HFFc6 (cell line): Measurements from ENCODE around the gene CKB. TPM values are rescaled to one million over a fixed set of nuclear protein-coding genes. Genes with fewer than 3 reads are reported as not detected.

Source experiments
- DNase-seq: peaks from one replicate; pipeline ENCODE4 v3.0.0-alpha.2; 2018
- H3K27ac Mint-ChIP-seq: 2 replicates; pipeline ENCODE4 v1.8.0; 2020; ENCODE audit warnings: mild to moderate bottlenecking, mixed read lengths
- H3K27me3 Mint-ChIP-seq: 2 replicates; pipeline ENCODE4 v1.8.0; 2021; ENCODE audit warnings: mild to moderate bottlenecking, moderate library complexity, mixed read lengths; ENCODE audit not compliant: insufficient read depth
- H3K36me3 Mint-ChIP-seq: 2 replicates; pipeline ENCODE4 v1.8.0; 2021; ENCODE audit warnings: low read depth, mixed read lengths
- H3K4me1 Mint-ChIP-seq: 2 replicates; pipeline ENCODE4 v1.8.0; 2020; ENCODE audit warnings: low read depth, mixed read lengths
- H3K4me3 Mint-ChIP-seq: 2 replicates; pipeline ENCODE4 v1.8.0; 2020; ENCODE audit warnings: mild to moderate bottlenecking, moderate library complexity, mixed read lengths
- H3K9me3 Mint-ChIP-seq: 2 replicates; pipeline ENCODE4 v1.8.0; 2020; ENCODE audit warnings: mild to moderate bottlenecking, mixed read lengths
- total RNA-seq, 6 experiments: library from RNA; stranded (reverse); fragmentation: NEBNext Ultra II Directional; extraction: Animal tissue kit (Norgen Biotek cat#: 25700); gene quantifications; 2 replicates in 1 of 6; 3 replicates in 5 of 6; pipeline ENCODE4 v1.2.3, GENCODE V29; 2021
- TF ChIP-seq, protein P1 (sequence below): fragments of 200-600 bp; sonication (generic); IDR thresholded peaks from 2 replicates; pipeline ENCODE4 v1.5.0; 2021; ENCODE audit warnings: antibody characterized with exemption, mild to moderate bottlenecking

CKB gene
- total RNA-seq, 6 experiments from 2014 or later = 16.6 to 31.3 (median 19.4) TPM

DNA sequence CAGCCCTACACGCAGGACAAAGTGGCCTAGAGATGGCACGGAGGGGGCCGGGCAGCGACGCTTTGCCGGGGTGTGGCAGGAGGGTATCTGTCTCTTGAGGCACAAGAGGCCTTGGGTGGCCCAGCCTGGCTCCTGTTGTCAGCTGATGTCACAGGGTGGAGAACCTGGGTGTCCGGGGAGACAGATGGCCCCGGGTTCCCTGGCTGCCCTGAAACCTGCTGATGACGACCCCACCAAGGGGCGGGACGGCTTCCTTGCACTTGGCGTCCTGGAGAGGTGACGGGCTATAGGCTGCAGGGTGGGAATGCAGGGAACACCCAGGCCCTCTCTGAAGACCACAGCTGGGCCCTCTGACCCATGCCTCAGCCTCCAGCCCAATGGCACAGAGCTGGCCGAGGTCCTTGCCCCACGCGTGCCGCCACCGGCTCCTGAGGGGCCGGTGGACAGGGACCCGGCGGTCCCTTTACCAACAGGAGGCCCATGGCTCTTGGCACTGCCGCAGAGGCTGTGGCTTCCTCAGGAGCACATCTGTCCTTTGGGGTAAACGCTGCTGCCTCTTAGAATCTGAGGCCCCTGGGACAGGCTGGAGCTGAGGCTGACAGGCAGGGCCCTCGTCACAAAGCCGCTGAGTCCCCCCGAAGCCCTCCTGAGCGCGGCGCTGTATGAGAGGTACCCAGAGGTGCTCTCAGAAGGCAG lies 22.7 kb upstream of the CKB start:
- TF ChIP-seq, protein P1, sequence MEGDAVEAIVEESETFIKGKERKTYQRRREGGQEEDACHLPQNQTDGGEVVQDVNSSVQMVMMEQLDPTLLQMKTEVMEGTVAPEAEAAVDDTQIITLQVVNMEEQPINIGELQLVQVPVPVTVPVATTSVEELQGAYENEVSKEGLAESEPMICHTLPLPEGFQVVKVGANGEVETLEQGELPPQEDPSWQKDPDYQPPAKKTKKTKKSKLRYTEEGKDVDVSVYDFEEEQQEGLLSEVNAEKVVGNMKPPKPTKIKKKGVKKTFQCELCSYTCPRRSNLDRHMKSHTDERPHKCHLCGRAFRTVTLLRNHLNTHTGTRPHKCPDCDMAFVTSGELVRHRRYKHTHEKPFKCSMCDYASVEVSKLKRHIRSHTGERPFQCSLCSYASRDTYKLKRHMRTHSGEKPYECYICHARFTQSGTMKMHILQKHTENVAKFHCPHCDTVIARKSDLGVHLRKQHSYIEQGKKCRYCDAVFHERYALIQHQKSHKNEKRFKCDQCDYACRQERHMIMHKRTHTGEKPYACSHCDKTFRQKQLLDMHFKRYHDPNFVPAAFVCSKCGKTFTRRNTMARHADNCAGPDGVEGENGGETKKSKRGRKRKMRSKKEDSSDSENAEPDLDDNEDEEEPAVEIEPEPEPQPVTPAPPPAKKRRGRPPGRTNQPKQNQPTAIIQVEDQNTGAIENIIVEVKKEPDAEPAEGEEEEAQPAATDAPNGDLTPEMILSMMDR = no peak
- no peak for DNase-seq
- Mint-ChIP-seq H3K36me3 (no peaks in the 10 kb centered on the region), H3K4me1 (peaks cover 7% of the 10 kb centered on the region), H3K4me3 (no peak overlapping the region), H3K27ac (no peak overlapping the region), H3K9me3 (no peaks in the 10 kb centered on the region), H3K27me3 (0 out of 2 replicates have a peak, but pooled peaks cover 2% of the 10 kb centered on the region)

GRCh38 chr14:103544388-103545218 lies 22.0 kb upstream of the CKB start:
- no peaks in the 10 kb centered on the region for H3K36me3 Mint-ChIP-seq
- TF ChIP-seq, protein P1 = peak; percentile 17; the same call in 1 of the 2 replicates
- no peaks in the 10 kb centered on the region for H3K9me3 Mint-ChIP-seq
- no peak overlapping the region for H3K27ac Mint-ChIP-seq
- H3K4me1 Mint-ChIP-seq = peaks cover 11% of the 10 kb centered on the region
- H3K27me3 Mint-ChIP-seq = 0 out of 2 replicates have a peak, but pooled peaks cover 2% of the 10 kb centered on the region
- no peak for DNase-seq
- H3K4me3 Mint-ChIP-seq = no peak overlapping the region

GRCh38 chr14:103543721-103544387 lies 21.2 kb upstream of the CKB start:
- no peak for DNase-seq
- Mint-ChIP-seq H3K36me3 (no peaks in the 10 kb centered on the region), H3K27ac (no peak overlapping the region), H3K4me3 (no peak overlapping the region), H3K9me3 (no peaks in the 10 kb centered on the region), H3K27me3 (peaks cover 4% of the 10 kb centered on the region), H3K4me1 (peaks cover 15% of the 10 kb centered on the region)
- TF ChIP-seq, protein P1 = no peak

DNA sequence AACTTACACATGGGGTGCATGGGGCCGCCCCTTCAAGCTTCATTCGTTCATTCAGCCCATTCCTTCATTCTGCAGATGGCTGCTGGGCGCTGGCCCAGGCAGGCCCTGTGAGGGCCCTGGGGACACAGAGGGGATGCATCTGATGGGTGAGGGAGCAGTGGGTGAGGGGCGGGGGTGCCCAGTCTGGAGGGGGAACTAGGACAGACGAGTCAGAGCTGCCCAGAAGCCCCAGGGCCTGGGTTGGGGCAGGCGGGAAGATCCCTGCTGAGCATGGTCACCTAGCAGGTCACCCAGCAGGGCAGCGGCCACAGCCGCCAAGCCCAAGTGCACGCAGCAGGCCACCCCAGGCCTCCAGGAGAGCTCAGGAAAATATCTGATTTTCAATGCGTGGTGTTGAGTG lies 20.5 kb upstream of the CKB start:
- Mint-ChIP-seq H3K4me1 (peaks cover 15% of the 10 kb centered on the region), H3K27ac (no peak overlapping the region), H3K9me3 (no peaks in the 10 kb centered on the region)

DNA sequence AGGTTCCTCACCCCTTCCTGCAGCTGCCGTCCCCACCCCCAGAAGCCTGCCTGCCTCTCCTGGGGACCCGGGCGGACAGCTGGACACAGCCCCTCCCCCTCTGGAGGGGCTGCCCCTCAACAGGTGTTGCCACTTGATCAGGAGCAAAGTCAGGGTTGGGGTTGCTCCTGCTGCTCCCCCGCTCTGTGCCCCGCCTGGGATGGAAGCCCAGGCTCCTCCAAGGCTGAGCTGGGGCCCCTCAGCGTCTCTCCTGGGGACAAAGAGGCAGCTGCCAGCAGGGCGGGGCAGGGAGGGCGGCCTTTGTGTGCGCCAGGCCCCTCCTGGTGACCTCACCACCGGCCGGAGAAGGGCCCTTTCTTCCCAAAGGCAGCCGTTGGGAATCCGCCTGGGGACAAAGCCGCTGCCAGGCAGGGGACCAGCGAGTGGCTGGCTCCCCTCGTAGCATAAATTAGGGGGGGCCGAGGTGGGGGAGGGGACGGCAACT lies 20.0 kb upstream of the CKB start:
- Mint-ChIP-seq H3K4me1 (peaks cover 15% of the 10 kb centered on the region), H3K9me3 (no peaks in the 10 kb centered on the region), H3K27me3 (peaks cover 4% of the 10 kb centered on the region), H3K36me3 (no peaks in the 10 kb centered on the region), H3K27ac (no peak overlapping the region), H3K4me3 (no peak overlapping the region)
- TF ChIP-seq, protein P1 = no peak
- DNase-seq = no peak

More for the DNA sequence above, 20.5 kb upstream of the CKB start:
- TF ChIP-seq, protein P1 = no peak
- no peaks in the 10 kb centered on the region for H3K36me3 Mint-ChIP-seq
- no peak overlapping the region for H3K4me3 Mint-ChIP-seq
- no peak for DNase-seq
- peaks cover 4% of the 10 kb centered on the region for H3K27me3 Mint-ChIP-seq
